Measurements from ENCODE around the gene LBX2. TPM values are rescaled to one million over a fixed set of nuclear protein-coding genes. Genes with fewer than 3 reads are reported as not detected.
A peak's percentile ranks its signal among the peaks of the same experiment; 100 is the strongest.

The LBX2 gene
- total RNA-seq, 4 donors from 2014 or later, result 0.40 to 0.58 TPM; not detected in 2

GRCh38 chr2:74522516-74522915, 23.1 kb upstream of the LBX2 start:
- TF ChIP-seq CTCF (IDR thresholded peaks at IDR 0.05) (no peak), POLR2AphosphoS5 (IDR thresholded peaks at IDR 0.05) (no peak), POLR2A (IDR thresholded peaks at IDR 0.05) (no peak), EP300 (IDR thresholded peaks at IDR 0.05) (no peak)
- 72% methylated on average over 3 of the region's 3 CpGs; no CpG with 5 or more reads in 1 of the 2 donors for WGBS, 2 donors (ENCODE audit: low coverage in 1 of 2)
- Histone ChIP-seq H3K9me3 (no peaks in the 10 kb centered on the region), H3K27me3 (peaks cover 40% of the 10 kb centered on the region), H3K4me1 (peaks cover 0 to 5% (median 0%) of the 10 kb centered on the region in 3 donors), H3K27ac (no peak overlapping the region), H3K36me3 (peaks cover 0 to 22% of the 10 kb centered on the region in 2 donors), H3K4me3 (no peak overlapping the region)
- ATAC-seq, result no peak

GRCh38 chr2:74516650-74517049, 17.2 kb upstream of the LBX2 start:
- peak overlapping the region in 1 of 2 donors; percentile 43 for H3K4me3 ChIP-seq

GRCh38 chr2:74515981-74516633, 16.7 kb upstream of the LBX2 start:
- Histone ChIP-seq H3K4me3 (peak overlapping the region in 1 of 2 donors; percentile 43), H3K27ac (no peak overlapping the region), H3K4me1 (peaks cover 0 to 38% (median 29%) of the 10 kb centered on the region in 3 donors), H3K27me3 (peaks cover 100% of the 10 kb centered on the region), H3K9me3 (no peaks in the 10 kb centered on the region), H3K36me3 (no peaks in the 10 kb centered on the region)
- WGBS, 2 donors (ENCODE audit: low coverage in 1 of 2), result 0% methylated on average over 1 of the region's 72 CpGs; no CpG with 5 or more reads in 1 of the 2 donors
- peak; percentile 69 for ATAC-seq
- TF ChIP-seq EP300 (IDR thresholded peaks at IDR 0.05), result no peak
- TF ChIP-seq POLR2AphosphoS5 (IDR thresholded peaks at IDR 0.05), result no peak
- TF ChIP-seq POLR2A (IDR thresholded peaks at IDR 0.05), result no peak

More at GRCh38 chr2:74516650-74517049, 17.2 kb upstream of the LBX2 start:
- H3K27me3 ChIP-seq, result peaks cover 98% of the 10 kb centered on the region
- H3K27ac ChIP-seq, result no peak overlapping the region
- 44 to 93% methylated on average over 3 to 9 of the region's 13 CpGs for WGBS, 2 donors (ENCODE audit: low coverage in 1 of 2)
- H3K36me3 ChIP-seq, result no peaks in the 10 kb centered on the region
- H3K9me3 ChIP-seq, result no peaks in the 10 kb centered on the region
- no peak for TF ChIP-seq CTCF (IDR thresholded peaks at IDR 0.05)
- no peak for TF ChIP-seq POLR2A (IDR thresholded peaks at IDR 0.05)
- TF ChIP-seq EP300 (IDR thresholded peaks at IDR 0.05), result no peak
- TF ChIP-seq POLR2AphosphoS5 (IDR thresholded peaks at IDR 0.05), result no peak
- H3K4me1 ChIP-seq, result peaks cover 0 to 38% (median 29%) of the 10 kb centered on the region in 3 donors
- no peak for ATAC-seq

- H3K9me3 ChIP-seq, result no peaks in the 10 kb centered on the region
- no peak overlapping the region for H3K27ac ChIP-seq
- H3K36me3 ChIP-seq, result no peaks in the 10 kb centered on the region
- no peak for ATAC-seq
- WGBS, 2 donors (ENCODE audit: low coverage in 1 of 2), result 0% methylated on average over 2 of the region's 60 CpGs; no CpG with 5 or more reads in 1 of the 2 donors
- peaks cover 100% of the 10 kb centered on the region for H3K27me3 ChIP-seq
- TF ChIP-seq EP300 (IDR thresholded peaks at IDR 0.05) (no peak), POLR2AphosphoS5 (IDR thresholded peaks at IDR 0.05) (no peak), CTCF (IDR thresholded peaks at IDR 0.05) (no peak), POLR2A (IDR thresholded peaks at IDR 0.05) (no peak)
- peaks cover 0 to 38% (median 29%) of the 10 kb centered on the region in 3 donors for H3K4me1 ChIP-seq
- H3K4me3 ChIP-seq, result peak overlapping the region in 1 of 2 donors; percentile 43
These were observed 16.0 kb upstream of the LBX2 start for GRCh38 chr2:74515271-74515980.

- TF ChIP-seq POLR2A (IDR thresholded peaks at IDR 0.05) (no peak), CTCF (IDR thresholded peaks at IDR 0.05) (no peak), EP300 (IDR thresholded peaks at IDR 0.05) (no peak), POLR2AphosphoS5 (IDR thresholded peaks at IDR 0.05) (no peak)
- Histone ChIP-seq H3K27me3 (peaks cover 100% of the 10 kb centered on the region), H3K4me3 (peak within 1 kb of the TSS in 1 of 2 donors; percentile 8), H3K36me3 (no peaks in the 10 kb centered on the region), H3K9me3 (no peaks in the 10 kb centered on the region), H3K27ac (no peak within 1 kb of the TSS), H3K4me1 (peaks cover 0 to 38% (median 29%) of the 10 kb centered on the region in 3 donors)
- no peak for ATAC-seq
- WGBS, 2 donors (ENCODE audit: low coverage in 1 of 2), result 5% methylated on average over 4 of the region's 82 CpGs; no CpG with 5 or more reads in 1 of the 2 donors
These were observed 15.2 kb upstream of the LBX2 start, which contains the start of gene TLX2 for GRCh38 chr2:74514368-74515270. Gene TLX2 (plus strand): TSS chr2:74514450. CDS start chr2:74514807, 357 bp downstream.

Measured in gastroesophageal sphincter (tissue), 4 donors.